Lung (tissue), 12 donors: ENCODE measurements around the gene RUFY4. TPM values are rescaled to one million over a fixed set of nuclear protein-coding genes. Genes with fewer than 3 reads are reported as not detected.

Source experiments
- ATAC-seq: fragments of 200-7000 bp; cut with Tn5 transposase; one replicate; pipeline ENCODE4 v1.9.1; 2020; ENCODE audit warnings: moderate number of reproducible peaks; ENCODE audit not compliant: insufficient read depth, low FRiP score
- DNase-seq, 3 donors: peaks; one replicate each; pipeline ENCODE4 v3.0.0-alpha.2; 2013 to 2017
- H3K27ac ChIP-seq, 2 donors: one replicate each; pipeline ENCODE4 v1.5.1; 2013; ENCODE audit warnings: mild to moderate bottlenecking in 2 of 2, moderate library complexity in 2 of 2, control low read depth in 1 of 2, inconsistent platforms in 1 of 2, low read depth in 1 of 2, low read length in 1 of 2
- H3K27me3 ChIP-seq, 3 donors: one replicate each; pipeline ENCODE4 v1.5.1; 2013; ENCODE audit warnings: low read length in 2 of 3; ENCODE audit not compliant: control insufficient read depth in 3 of 3, insufficient read depth in 3 of 3
- H3K36me3 ChIP-seq, 4 donors: one replicate each; pipeline ENCODE4 v1.5.1; 2013; ENCODE audit warnings: low read length in 4 of 4, mild to moderate bottlenecking in 1 of 4, moderate library complexity in 1 of 4; ENCODE audit not compliant: control insufficient read depth in 4 of 4, insufficient read depth in 4 of 4
- H3K4me1 ChIP-seq, 5 donors: one replicate each; pipeline ENCODE4 v1.5.1; 2013; ENCODE audit warnings: low read length in 5 of 5, mild to moderate bottlenecking in 2 of 5, moderate library complexity in 1 of 5; ENCODE audit not compliant: control insufficient read depth in 5 of 5, insufficient read depth in 5 of 5
- H3K4me3 ChIP-seq: one replicate; pipeline ENCODE4 v1.5.1; 2013; ENCODE audit warnings: mild to moderate bottlenecking, control low read depth, moderate library complexity
- H3K9ac ChIP-seq, 2 donors: one replicate each; pipeline ENCODE4 v1.5.1; 2013; ENCODE audit warnings: low read length in 2 of 2, control low read depth in 1 of 2; ENCODE audit not compliant: insufficient read depth in 1 of 2
- H3K9me3 ChIP-seq, 4 donors: one replicate each; pipeline ENCODE4 v1.5.1; 2013; ENCODE audit warnings: low read length in 3 of 4, mild to moderate bottlenecking in 1 of 4, moderate library complexity in 1 of 4; ENCODE audit not compliant: control insufficient read depth in 4 of 4, insufficient read depth in 3 of 4
- CTCF ChIP-seq: IDR thresholded peaks from 2 replicates; pipeline ENCODE4 v1.5.1; 2012; ENCODE audit warnings: mild to moderate bottlenecking; ENCODE audit errors: control extremely low read depth, extremely low read depth
- WGBS, 2 donors: extraction: QIAGEN DNeasy Blood & Tissue Kit; methylation state at CpG; one replicate each; pipeline ENCODE4 v1.1.7; 2013; 5-methylcytosine and 5-hydroxymethylcytosine counted together
- polyA plus RNA-seq, 2 donors: library from polyadenylated mRNA; stranded (reverse); fragments of 200-250 nt; gene quantifications; one replicate each; pipeline ENCODE4 v1.2.1, GENCODE V29; 2013
- total RNA-seq, 2 donors: library from RNA; depleted of rRNA in 1 of 2; stranded (reverse); fragments of >200 nt in 1 of 2; gene quantifications; one replicate each; pipeline ENCODE4 v1.2.1, GENCODE V29; 2014 to 2021
- donor health status: control.
- donor health status: control.
- donor health status: Bipolar disorder and iron deficiency.
- donor health status: healthy.
- donor health status: DM: yes; HTN: yes; CAD: no.

RUFY4 gene
- total and polyA plus RNA-seq, 4 donors = 0.15 to 0.57 (median 0.37) TPM

- no peak for DNase-seq
- H3K4me1 ChIP-seq = no peaks in the 10 kb centered on the region
- H3K36me3 ChIP-seq = no peaks in the 10 kb centered on the region
- H3K9me3 ChIP-seq = peaks cover 0 to 2% (median 0%) of the 10 kb centered on the region in 4 donors
- TF ChIP-seq CTCF = no peak
- no peak overlapping the region for H3K27ac ChIP-seq
- ATAC-seq = no peak
- H3K4me3 ChIP-seq = no peak overlapping the region
- WGBS, 2 donors = 82 to 87% methylated on average over 2 of the region's 2 CpGs
- H3K9ac ChIP-seq = no peak overlapping the region
- peaks cover 0 to 4% (median 0%) of the 10 kb centered on the region in 3 donors for H3K27me3 ChIP-seq
Observed at GRCh38 chr2:218081063-218081462, 12.0 kb downstream of the RUFY4 start.

- Histone ChIP-seq H3K36me3 (no peaks in the 10 kb centered on the region), H3K4me3 (no peak overlapping the region), H3K4me1 (no peaks in the 10 kb centered on the region), H3K27ac (no peak overlapping the region), H3K27me3 (peaks cover 0 to 4% (median 0%) of the 10 kb centered on the region in 3 donors), H3K9me3 (peaks cover 0 to 4% (median 2%) of the 10 kb centered on the region in 4 donors), H3K9ac (no peak overlapping the region)
- WGBS, 2 donors = 83 to 88% methylated on average over 7 of the region's 7 CpGs
- ATAC-seq (no peak), DNase-seq (peak in 2 of 3 donors; percentile 18 to 28)
- TF ChIP-seq CTCF = no peak
Observed at GRCh38 chr2:218081695-218082094, 12.6 kb downstream of the RUFY4 start.

- Histone ChIP-seq H3K27me3 (peaks cover 0 to 4% (median 0%) of the 10 kb centered on the region in 3 donors), H3K36me3 (no peaks in the 10 kb centered on the region), H3K27ac (no peak overlapping the region), H3K4me1 (no peaks in the 10 kb centered on the region), H3K4me3 (no peak overlapping the region), H3K9ac (no peak overlapping the region), H3K9me3 (peaks cover 0 to 4% (median 2%) of the 10 kb centered on the region in 4 donors)
- DNase-seq (no peak), ATAC-seq (no peak)
- WGBS, 2 donors = 61 to 67% methylated on average over 14 of the region's 14 CpGs
- no peak for TF ChIP-seq CTCF
Observed at GRCh38 chr2:218082586-218083351, 13.7 kb downstream of the RUFY4 start.

- Histone ChIP-seq H3K27me3 (peaks cover 0 to 4% (median 0%) of the 10 kb centered on the region in 3 donors), H3K9ac (no peak overlapping the region), H3K27ac (no peak overlapping the region), H3K4me3 (no peak overlapping the region), H3K4me1 (no peaks in the 10 kb centered on the region), H3K36me3 (no peaks in the 10 kb centered on the region), H3K9me3 (peaks cover 0 to 6% (median 2%) of the 10 kb centered on the region in 4 donors)
- DNase-seq = no peak
- WGBS, 2 donors = 94 to 95% methylated on average over 3 of the region's 3 CpGs
- TF ChIP-seq CTCF = no peak
- ATAC-seq = no peak
Observed at GRCh38 chr2:218083352-218083676, 14.3 kb downstream of the RUFY4 start.
